Body of pancreas (tissue), 4 donors: Measurements from ENCODE around the gene ELL. TPM values are rescaled to one million over a fixed set of nuclear protein-coding genes. Genes with fewer than 3 reads are reported as not detected.
A peak's percentile ranks its signal among the peaks of the same experiment; 100 is the strongest.

Experiments
- ATAC-seq: fragments of 150-250 bp; one replicate; pipeline ENCODE4 v1.9.1; 2016
- DNase-seq, 4 donors: peaks; one replicate each; pipeline ENCODE4 v3.0.0-alpha.2; 2019
- H3K27ac ChIP-seq, 4 donors: fragments of 200-600 bp; sonication (generic); 1 replicate in 3 of 4; 2 replicates in 1 of 4; pipeline versions ENCODE4 v1.5.1 to v1.6.1; 2016 to 2019; ENCODE audit warnings: mild to moderate bottlenecking in 1 of 4, mixed read lengths in 1 of 4, moderate library complexity in 1 of 4
- H3K27me3 ChIP-seq, 2 donors: fragments of 200-600 bp; sonication (generic); one replicate each; pipeline ENCODE4 v1.6.0; 2016; ENCODE audit warnings: mild to moderate bottlenecking in 1 of 2
- H3K36me3 ChIP-seq, 2 donors: fragments of 200-600 bp; sonication (generic); replicated peaks in 1 of 2; 2 replicates each; pipeline ENCODE4 v1.5.1; 2016; ENCODE audit warnings: low read depth in 2 of 2; ENCODE audit not compliant: insufficient read depth in 1 of 2
- H3K4me1 ChIP-seq: fragments of 200-600 bp; sonication (generic); one replicate; pipeline ENCODE4 v1.6.0; 2016
- H3K4me3 ChIP-seq, 2 donors: fragments of 200-600 bp; sonication (generic); 1 replicate in 1 of 2; 2 replicates in 1 of 2; pipeline ENCODE4 v1.5.1; 2016 to 2019
- H3K9me3 ChIP-seq, 3 donors: fragments of 200-600 bp; sonication (generic); 1 replicate in 2 of 3; 2 replicates in 1 of 3; pipeline ENCODE4 v1.5.1; 2016
- POLR2A ChIP-seq, 3 donors: fragments of 450-650 bp; IDR thresholded peaks; one replicate each; pipeline ENCODE4 v1.6.1; 2016; ENCODE audit warnings: antibody characterized with exemption in 3 of 3, mild to moderate bottlenecking in 2 of 3
- WGBS, 2 donors: methylation state at CpG; one replicate each; pipeline ENCODE4 v1.1.5; 2017; 5-methylcytosine and 5-hydroxymethylcytosine counted together
- intact Hi-C: fragments of 100-400 bp; cut with DNase I; formaldehyde crosslinking; loops from one replicate; pipeline ENCODE4 v1.15.1; 2023
- total RNA-seq, 2 donors: library from RNA; depleted of rRNA; stranded (reverse); fragments of >200 nt; gene quantifications; one replicate each; pipeline ENCODE4 v1.1.0, GENCODE V29; 2016
- TF ChIP-seq, protein P1 (sequence below), 7 experiments: fragments of 450-650 bp in 4 of 7; fragments of 200-600 bp in 3 of 7; sonication (generic) in 3 of 7; IDR thresholded peaks; one replicate each; pipeline ENCODE4 v1.5.1; 2016 to 2019; ENCODE audit warnings: antibody characterized with exemption in 7 of 7

ELL gene
- total RNA-seq, 2 donors from 2014 or later = 12.5 to 14.2 TPM

DNA sequence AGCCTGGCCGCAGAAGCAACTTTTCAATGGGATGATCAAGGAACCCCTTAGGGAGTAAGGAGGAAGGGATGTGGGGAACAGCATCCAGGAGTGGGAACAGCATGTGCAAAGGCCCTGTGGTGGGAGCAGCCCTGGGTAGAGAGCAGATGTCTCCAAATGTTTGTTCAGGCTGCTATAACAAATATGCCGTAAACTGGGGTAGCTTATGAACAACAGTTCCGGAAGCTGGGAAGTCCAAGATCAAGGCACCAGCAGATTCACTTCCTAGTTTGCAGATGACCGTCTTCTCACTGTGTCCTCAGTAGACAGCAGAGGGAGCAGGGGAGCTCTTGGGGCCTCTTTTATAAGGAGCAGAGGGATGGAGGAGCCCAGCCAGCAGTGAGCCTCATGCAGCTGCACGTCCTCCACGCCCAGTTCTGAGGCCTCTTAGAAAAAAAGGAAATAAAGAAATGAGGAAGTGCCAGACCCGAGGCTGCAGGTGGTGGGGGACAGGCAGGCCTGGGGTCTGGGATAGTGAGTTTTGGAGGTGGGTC is 120.2 kb downstream of the ELL start:
- Histone ChIP-seq H3K27me3 (peaks cover 0 to 7% of the 10 kb centered on the region in 2 donors), H3K4me1 (peaks cover 38% of the 10 kb centered on the region), H3K9me3 (no peaks in the 10 kb centered on the region), H3K36me3 (no peaks in the 10 kb centered on the region), H3K27ac (peak overlapping the region in 3 of 4 donors; percentile 41 to 61 (median 46)), H3K4me3 (no peak overlapping the region)
- peak in 1 of 3 donors; percentile 34 for TF ChIP-seq POLR2A (IDR thresholded peaks at IDR 0.05)
- TF ChIP-seq, protein P1, sequence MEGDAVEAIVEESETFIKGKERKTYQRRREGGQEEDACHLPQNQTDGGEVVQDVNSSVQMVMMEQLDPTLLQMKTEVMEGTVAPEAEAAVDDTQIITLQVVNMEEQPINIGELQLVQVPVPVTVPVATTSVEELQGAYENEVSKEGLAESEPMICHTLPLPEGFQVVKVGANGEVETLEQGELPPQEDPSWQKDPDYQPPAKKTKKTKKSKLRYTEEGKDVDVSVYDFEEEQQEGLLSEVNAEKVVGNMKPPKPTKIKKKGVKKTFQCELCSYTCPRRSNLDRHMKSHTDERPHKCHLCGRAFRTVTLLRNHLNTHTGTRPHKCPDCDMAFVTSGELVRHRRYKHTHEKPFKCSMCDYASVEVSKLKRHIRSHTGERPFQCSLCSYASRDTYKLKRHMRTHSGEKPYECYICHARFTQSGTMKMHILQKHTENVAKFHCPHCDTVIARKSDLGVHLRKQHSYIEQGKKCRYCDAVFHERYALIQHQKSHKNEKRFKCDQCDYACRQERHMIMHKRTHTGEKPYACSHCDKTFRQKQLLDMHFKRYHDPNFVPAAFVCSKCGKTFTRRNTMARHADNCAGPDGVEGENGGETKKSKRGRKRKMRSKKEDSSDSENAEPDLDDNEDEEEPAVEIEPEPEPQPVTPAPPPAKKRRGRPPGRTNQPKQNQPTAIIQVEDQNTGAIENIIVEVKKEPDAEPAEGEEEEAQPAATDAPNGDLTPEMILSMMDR (IDR thresholded peaks at IDR 0.05) = peak in 3 of 7 experiments; percentile 4 to 24 (median 21)
- ATAC-seq (peak; percentile 30), DNase-seq (peak in 2 of 4 donors; percentile 48 to 83)
- 49 to 55% methylated on average over 7 of the region's 7 CpGs for WGBS, 2 donors
- intact Hi-C loops = no loop called here

DNA sequence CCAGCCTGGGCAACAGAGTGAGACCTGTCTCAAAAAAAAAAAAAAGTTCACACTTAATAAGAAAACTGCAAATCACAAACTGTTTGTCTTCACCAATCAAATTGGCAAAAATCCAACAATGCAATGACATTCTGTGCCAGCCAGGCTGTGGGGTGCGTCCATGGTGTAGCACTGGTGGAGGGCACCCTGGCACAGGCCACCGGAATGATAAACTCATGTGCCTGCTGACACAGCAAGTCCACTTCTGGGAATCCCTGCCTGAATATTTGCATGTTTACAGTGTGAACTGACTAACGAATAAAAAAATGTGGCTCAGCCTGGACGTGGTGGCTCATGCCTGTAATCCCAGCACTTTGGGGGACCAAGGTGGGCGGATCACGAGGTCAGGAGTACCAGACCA is 122.9 kb downstream of the ELL start:
- intact Hi-C loops = no loop called here
- H3K27ac ChIP-seq = peak overlapping the region in 3 of 4 donors; percentile 13 to 60 (median 27)
- peak; percentile 77 for ATAC-seq
- no peaks in the 10 kb centered on the region for H3K36me3 ChIP-seq
- H3K4me3 ChIP-seq = no peak overlapping the region
- 0 to 23% methylated on average over 2 to 6 of the region's 6 CpGs for WGBS, 2 donors
- peaks cover 45% of the 10 kb centered on the region for H3K4me1 ChIP-seq
- peaks cover 0 to 7% of the 10 kb centered on the region in 2 donors for H3K27me3 ChIP-seq
- DNase-seq = peak; percentile 59 to 82 (median 75)
- H3K9me3 ChIP-seq = no peaks in the 10 kb centered on the region
- no peak for TF ChIP-seq POLR2A (IDR thresholded peaks at IDR 0.05)
- TF ChIP-seq, protein P1 (IDR thresholded peaks at IDR 0.05) = peak in 4 of 7 experiments; percentile 8 to 26 (median 14)

DNA sequence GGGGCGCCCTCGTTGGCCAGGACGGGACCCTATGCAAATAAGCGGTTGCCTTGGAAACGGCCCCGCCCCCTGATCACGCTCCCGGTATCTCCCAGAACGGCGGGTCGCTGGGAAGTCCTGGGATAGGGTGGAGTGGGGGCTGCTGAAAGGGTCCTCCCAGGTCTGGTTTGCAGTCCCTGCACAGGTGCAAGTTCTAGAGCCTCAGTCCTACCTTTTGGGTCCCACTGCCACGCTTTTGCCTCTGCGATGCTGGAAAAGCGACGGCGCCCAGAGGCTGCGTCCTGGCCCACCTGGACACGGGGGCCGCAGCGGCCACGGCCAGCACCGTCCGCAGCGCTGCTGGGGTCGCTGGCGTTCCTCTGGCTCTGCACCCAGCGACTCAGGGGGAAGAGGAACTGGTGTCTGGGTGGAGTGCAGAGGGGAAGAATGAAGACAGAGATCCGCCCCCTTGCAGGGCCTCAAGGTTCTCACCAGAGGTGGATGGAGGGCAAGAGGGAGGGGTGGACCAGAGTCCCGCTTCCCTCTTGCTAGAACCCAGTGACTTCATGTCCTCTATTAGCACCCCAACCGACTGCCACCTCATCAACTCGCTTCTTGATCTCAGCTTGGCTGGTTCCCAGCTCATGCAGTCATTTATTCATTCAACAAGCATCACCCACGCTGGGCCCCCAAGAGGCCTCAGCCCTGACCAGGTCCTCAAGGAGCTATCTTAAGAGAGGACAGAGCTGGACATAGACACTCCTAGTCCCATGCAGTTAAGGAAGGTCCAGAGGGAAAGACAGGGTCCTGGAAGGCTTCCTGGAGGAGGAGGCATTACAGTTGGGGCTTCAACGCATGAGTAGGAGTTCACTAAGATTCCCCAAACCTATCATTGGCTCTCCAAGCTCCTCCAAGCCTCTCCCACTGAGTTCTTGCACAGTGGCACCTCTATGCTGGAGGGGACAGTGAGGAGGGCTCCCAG is 124.3 kb downstream of the ELL start, which contains the start of gene LRRC25:
TSS of gene LRRC25 (minus strand) at position 381 of the 961 bp plus-strand sequence. CDS start 659 bp downstream, outside the sequence.
- Histone ChIP-seq H3K36me3 (no peaks in the 10 kb centered on the region), H3K27me3 (peaks cover 0 to 7% of the 10 kb centered on the region in 2 donors), H3K4me3 (no peak within 1 kb of the TSS), H3K27ac (no peak within 1 kb of the TSS), H3K9me3 (no peaks in the 10 kb centered on the region), H3K4me1 (peaks cover 33% of the 10 kb centered on the region)
- DNase-seq = peak in 1 of 4 donors; percentile 77
- WGBS, 2 donors = 24 to 70% methylated on average over 6 to 33 of the region's 33 CpGs
- ATAC-seq = no peak
- intact Hi-C loops = no loop called here
- TF ChIP-seq POLR2A (IDR thresholded peaks at IDR 0.05) = peak in 1 of 3 donors; percentile 62
- TF ChIP-seq, protein P1 (IDR thresholded peaks at IDR 0.05) = no peak

DNA sequence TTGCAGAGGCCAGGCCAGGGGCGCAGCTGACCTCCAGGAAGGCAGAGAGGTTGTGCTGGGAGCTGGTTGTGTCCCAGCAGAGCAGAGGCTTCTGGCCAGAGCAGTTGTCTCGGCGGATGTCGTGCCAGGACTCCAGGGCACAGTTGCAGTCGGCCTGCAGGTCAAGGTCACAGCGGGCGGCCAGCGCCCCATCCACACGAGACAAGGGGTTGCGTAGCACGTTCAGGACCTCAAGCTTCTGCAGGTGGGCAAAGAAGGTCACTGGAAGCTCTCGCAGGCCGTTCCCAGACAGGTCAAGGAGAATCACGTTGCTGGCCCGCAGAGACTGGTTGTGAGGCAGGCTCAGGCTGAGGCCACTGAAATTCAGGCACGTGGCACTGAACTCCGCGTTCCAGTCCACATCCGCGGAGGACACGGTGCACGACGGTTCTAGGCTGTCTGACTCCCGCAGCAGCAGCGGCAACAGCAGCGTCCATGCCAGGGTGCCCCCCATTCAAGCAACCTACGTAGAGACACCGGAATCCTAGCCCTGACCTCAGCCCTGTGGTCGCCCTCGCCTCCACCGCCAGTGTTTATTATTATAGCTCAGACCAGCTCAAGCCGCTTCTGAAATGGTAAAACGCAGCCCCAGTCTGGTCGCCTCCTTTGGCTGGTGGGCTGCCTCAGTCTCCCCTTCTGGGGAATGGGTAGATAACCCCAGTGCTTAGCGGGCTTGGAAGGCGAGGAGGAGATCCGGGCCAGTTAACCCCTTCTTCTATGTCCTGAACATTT is 125.2 kb downstream of the ELL start:
- intact Hi-C loops = no loop called here
- no peak for DNase-seq
- Histone ChIP-seq H3K4me1 (peaks cover 25% of the 10 kb centered on the region), H3K36me3 (no peaks in the 10 kb centered on the region), H3K9me3 (no peaks in the 10 kb centered on the region), H3K4me3 (no peak overlapping the region), H3K27ac (no peak overlapping the region), H3K27me3 (peaks cover 0 to 7% of the 10 kb centered on the region in 2 donors)
- WGBS, 2 donors = 42 to 48% methylated on average over 27 to 34 of the region's 37 CpGs
- no peak for TF ChIP-seq POLR2A (IDR thresholded peaks at IDR 0.05)
- TF ChIP-seq, protein P1 (IDR thresholded peaks at IDR 0.05) = no peak
- ATAC-seq = no peak
